Urothelium cell line (cell line): Measurements from ENCODE around the gene CEMIP.
"Not testable (repeated sequence)": the region's sequence is repeated elsewhere in the genome, so short reads cannot be mapped to it uniquely, and the experiment has no call there.

Experiments
- DNase-seq: peaks from one replicate; pipeline ENCODE4 v3.0.0; 2011; ENCODE audit warnings: low spot score, mixed read lengths
- FAIRE-seq: peaks from 2 replicates; lab custom pipeline; 2011; peaks lifted over from hg19 to GRCh38; lab: Jason Lieb, UNC

CEMIP gene

DNA sequence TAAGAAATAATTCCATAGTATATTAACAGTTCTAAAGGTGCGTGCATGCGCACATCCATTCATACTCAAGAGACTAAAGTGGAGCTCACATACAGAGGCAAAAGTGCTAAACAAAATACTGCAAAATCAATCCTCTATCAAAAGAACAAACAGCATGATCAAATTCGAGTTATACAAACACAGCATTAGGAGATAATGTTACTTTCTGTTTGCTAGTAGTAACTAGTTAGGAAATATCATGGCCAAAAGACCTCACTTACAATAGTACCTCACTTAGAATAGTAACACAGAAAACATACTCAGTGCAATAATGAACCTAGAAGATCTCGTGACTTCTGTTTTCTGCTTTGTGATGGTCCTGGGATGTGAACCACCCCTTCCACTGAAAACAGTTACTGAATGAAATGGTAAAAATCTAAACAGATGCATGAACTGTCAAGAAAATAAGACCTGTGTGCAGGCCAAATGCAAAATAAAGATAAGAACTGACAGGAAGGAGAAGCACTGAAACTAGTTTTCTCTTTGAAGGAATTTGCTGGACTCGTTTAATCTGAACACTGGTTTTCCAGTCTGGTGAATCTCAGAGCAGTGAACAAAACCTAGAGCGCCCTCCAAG lies 20.9 kb upstream of the CEMIP start:
- DNase-seq (no peak), FAIRE-seq (no peak)

DNA sequence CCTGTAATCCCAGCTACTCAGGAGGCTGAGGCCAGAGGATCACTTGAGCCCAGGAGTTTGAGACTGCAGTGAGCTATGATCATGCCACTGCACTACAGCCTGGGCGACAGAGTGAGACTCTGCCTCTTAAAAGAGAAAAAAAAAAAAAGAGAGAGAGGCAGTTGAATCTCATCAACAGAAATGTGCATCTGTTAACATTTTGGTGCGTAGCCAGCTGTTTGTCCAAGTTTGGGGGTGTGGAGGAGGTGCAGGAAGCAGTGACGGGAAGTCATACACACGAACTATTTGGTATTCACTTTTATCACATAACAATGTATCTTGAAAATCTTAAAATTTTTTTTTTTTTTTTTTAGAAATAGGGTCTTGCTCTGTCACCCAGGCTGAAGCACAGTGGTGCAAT lies 18.2 kb upstream of the CEMIP start:
- no peak for FAIRE-seq
- DNase-seq, result no peak

DNA sequence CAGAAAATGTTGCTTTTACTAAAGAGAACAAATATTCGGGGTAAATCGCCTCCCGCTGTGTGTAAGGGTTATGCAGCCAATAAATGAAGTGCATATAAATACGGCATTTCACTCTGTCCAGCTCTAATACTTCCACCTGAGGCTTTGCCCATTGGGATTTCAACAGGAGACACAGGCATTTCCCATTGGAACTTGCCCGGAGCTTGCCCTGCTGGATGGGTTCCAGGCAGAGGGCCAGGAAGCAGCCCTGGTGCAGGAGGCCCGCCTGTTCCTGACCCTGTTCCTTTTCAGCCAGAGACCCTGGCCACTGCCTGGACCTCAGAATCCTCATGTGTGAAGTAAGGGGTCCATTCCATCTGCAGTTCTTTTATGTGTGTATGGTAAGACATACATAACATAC lies 17.4 kb upstream of the CEMIP start:
- no peak for DNase-seq
- no peak for FAIRE-seq

DNA sequence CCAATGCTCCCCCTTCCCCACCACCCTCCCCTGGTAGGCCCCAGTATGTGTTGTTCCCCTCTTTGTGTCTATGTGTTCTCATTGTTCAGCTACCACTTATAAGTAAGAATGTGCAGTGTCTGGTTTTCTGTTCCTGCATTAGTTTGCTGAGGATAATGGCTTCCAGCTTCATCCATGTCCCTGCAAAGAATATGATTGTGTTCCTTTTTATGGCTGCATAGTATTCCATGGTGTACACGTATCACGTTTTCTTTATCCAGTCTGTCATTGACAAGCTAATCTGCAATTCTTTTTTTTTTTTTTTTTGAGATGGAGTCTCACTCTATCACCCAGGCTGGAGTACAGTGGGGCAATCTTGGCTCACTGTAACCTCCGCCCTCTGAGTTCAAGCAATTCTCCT lies 15.9 kb upstream of the CEMIP start:
- FAIRE-seq, DNase-seq: not testable (repeated sequence)

DNA sequence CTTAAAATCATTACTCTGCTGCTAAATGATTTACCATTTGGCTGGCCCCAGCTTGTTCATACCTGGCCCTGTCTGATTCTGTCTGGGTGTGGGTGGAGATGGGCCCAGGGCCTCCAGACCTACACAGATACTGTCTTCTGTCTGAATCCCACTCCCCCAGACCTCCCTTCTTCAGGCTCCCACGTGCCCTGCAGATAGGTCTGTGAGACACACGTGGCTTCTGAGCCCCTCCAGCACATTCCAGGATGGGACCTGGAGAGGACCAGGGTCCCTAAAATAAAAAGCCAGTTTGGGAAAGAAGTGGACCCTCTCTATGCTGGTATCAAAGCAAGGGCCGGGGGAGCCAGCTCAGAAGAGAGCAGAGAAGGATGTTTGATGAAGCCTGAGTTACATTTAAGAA lies 14.6 kb upstream of the CEMIP start:
- FAIRE-seq, result no peak
- DNase-seq, result no peak

DNA sequence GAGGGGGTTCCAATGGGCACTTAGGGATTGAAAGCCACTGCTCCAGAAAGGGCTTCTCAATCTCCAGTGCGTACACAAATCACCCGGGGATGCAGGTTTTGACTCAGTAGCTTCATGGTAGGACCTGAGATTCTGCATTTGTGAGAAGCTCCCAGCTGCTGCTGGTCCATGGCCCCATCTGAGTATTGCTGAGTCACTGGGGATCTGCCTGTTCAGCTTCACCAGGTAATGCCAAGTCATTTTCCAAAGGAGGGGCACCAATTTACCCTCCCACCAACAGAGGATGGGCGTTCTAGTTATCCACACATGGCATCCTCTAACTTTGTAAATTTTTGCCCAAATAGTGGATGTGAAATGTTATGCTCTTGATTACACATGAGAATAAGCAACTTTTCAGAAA lies 12.9 kb upstream of the CEMIP start:
- DNase-seq (no peak), FAIRE-seq (no peak)

DNA sequence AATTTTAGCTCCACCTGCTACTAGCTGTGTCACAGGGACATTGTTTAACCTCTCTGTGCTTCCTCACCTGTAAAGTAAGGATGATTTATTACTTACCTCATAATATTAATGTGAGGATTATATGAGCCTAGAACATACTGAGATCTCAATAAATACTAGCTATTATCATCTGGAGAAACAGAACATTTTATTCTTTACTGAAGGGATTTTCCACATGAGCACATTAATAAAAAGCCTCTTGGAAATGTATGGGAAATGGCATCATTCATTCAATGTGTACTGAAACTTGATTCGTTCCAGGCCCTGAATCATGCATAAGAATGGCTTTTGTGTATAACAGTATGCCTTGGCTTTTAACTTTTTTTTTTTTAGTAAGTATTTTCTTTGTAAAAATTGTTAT lies 11.0 kb upstream of the CEMIP start:
- no peak for DNase-seq
- FAIRE-seq, result no peak

DNA sequence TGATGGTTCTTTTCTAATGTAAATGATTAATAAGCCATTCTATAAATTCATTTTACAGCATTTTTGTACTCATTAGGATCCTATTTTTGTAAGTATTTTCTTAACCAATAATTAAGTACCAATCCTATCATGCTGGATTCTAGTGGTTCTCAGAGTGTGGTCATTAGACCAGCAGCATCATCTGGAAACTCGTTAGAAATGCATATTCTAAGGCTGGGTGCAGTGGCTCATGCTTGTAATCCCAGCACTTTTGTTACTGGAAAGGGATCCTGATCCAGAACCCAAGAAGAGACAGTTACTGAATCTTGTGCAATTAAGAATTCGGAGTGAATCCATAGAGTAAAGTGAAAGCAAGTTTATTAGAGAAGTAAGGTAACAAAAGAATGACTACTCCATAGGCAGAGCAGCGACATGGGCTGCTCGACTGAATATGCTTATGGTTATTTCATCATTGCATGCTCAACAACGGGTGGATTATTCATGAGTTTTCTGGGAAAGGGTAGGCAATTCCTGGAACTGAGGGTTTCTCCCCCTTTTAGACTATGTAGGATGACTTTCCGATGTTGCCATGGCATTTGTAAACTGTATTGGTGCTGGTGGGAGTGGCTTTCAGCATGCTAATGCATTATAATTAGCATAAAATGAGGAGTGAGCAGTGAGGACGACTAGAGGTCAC lies 9.9 kb upstream of the CEMIP start:
- DNase-seq (no peak), FAIRE-seq (no peak)

DNA sequence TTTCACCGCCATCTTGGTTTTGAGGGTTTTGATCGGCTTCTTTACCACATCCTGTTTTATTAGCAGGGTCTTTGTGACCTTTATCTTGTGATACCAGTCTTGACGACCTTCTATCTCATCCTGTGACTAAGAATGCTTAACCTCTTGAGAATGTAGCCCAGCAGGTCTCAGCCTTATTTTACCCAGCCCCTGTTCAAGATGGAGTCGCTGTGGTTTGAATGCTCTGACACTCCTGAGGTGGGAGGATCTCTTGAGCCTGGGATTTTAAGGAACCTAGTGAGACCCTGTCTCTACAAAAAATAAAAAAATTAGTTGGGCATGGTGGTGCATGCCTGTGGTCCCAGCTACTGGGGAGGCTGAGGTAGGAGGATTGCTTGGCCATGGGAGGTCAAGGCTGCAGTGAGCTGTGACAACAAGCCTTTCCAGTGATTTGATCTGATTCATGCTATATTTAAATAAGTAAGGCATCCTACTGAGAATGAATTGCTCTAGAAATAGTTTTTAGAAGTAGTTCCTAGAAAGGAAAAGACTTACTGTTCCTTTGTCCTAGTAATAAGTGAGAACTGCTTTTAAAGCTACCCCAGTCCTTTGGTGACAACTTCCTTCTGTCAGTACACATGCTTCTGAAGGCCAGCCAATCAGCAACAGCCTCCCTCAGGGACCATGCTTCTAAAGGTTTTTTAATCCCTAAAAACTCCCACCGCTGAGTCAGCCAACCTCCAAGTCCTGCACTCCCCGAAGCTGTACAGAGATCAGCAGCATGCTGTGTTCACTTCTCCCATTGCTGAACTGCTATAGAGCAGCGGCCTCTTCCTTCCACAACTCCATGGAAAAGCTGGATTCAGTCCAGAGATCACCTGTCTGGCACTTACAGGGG lies 9.1 kb upstream of the CEMIP start:
- no peak for FAIRE-seq

DNA sequence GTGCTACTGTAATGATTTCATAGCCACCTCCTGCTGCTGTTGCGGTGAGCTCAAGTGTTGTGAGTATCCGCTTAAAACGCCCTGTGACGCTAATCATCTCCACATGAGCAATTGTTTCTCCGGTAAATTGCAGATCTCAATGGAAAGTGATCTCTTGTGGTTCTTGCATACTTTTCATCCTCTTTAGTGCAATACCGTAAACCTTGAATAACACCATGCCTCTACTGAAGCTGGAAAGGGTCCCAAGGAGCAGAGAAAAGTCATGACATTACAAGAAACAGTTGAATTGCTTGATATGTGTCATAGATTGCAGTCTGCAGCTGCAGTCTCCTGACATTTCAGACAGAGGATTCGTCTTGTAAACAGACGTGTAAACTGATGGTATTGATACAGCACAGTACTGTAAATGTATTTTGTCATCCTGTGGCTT lies 6.0 kb upstream of the CEMIP start:
- no peak for FAIRE-seq
- no peak for DNase-seq

More for the DNA sequence above, 9.1 kb upstream of the CEMIP start:
- DNase-seq, result no peak

DNA sequence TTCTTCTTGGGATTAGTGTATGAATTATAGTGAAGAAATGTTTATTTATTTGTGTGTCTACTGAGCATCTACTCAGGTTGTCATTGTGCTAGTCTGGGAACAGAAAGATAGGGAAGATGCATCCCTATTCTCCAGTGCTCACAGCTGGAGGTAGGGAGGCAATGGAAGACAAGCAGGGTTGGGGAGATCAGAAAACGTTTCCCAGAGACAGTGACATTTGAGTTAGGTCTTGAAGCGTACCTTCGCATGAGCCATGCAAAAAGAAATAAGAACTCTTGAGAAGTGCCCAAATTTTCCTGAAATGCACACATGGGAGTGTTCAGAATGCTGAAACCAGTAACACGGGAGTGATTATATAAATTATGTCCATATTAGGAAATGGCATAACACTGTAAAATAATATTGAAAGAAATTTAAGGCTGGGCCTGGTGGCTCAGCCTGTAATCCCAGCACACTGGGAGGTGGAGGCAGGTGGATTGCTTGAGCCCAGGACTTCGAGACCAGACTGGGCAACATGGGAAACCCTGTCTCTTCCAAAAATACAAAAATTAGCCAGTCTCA lies 5.3 kb upstream of the CEMIP start:
- FAIRE-seq, result no peak
- no peak for DNase-seq

DNA sequence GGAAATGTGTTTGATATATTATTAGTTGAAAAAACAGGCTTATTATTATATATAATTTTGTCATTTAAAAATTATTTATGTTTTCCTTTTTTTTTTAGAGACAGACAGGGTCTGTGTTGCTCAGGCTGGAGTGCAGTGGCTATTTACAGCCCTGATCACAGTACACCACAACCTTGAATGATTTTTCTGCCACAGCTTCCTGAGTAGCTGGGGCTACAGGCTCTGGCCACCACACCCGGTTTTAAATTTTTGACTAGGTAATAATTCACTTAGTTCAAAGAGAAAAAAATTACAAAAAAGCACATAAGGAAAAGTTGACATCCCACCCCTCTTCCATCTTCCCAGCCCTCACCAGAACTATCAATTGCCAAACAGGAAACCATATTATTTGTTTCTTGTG lies 4.7 kb upstream of the CEMIP start:
- no peak for FAIRE-seq
- no peak for DNase-seq

DNA sequence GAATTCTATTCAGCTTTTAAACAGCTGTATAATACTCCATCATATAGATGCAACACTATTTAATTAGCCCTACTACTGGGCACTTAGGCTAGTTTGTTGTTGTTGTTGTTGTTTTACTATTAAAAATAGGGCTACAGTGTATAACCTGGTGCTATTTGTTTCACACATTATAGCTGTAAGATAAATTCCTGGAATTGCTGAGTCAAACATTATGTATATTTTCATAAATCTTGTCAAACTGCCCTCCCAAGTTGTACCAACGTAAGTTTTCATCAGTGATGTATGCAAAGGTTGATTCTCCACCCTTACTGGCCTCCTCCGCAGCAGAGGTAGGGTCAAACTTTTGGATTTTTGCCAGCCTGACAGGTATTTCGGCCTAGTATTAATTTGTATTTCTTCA lies 3.8 kb upstream of the CEMIP start:
- FAIRE-seq, result no peak

DNA sequence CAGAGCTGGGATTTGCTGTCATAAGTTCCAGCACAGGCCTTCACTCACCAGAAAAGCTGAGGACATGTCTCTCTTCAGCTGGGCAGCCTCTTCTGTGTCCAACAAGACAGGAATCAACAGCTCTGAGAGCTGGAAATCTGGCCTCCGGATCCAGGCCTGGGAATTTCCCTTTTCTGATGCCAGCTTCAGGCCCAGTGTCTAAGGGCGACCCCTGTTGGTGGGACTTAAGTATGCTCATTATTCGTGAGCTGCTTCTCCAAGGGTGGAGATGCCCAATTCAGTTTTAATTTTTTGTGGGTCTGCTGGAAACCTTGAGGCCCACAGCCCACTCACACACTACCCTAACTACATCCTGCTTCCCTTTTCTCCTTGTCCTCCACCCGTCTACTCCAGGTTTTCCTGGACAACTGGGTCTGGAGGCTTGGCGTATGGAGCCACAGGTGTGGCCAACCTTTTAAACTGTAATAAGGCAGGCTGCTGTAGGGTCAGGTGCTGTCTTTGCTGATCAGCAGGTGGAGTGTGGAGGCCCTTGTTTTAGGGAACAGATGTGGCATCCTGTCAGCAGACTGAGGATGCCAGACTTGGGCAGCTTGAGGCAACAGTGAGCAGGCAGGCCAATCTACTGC lies 2.6 kb upstream of the CEMIP start:
- FAIRE-seq (peak; percentile 44), DNase-seq (peak; percentile 76)

More for the DNA sequence above, 3.8 kb upstream of the CEMIP start:
- DNase-seq, result no peak

DNA sequence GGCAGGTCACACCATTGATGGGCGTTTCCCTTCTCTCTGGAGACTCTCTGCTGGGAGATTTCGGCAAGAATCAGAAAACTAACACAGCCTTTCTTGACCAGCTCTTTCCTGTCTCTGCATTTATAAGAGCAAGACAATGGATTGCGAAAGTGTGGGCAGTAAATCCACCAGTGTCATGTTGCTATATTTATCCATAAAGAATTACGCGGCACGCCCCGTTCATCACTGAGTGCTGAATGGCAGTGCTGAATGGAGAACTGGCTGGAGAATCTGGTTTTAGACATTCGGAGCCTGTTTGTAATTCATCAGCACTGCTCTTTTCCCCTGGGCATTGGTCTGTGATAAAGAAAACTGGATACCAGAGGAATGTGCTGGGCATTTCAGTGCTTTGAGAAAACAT lies 2.0 kb upstream of the CEMIP start:
- no peak for FAIRE-seq
- no peak for DNase-seq

DNA sequence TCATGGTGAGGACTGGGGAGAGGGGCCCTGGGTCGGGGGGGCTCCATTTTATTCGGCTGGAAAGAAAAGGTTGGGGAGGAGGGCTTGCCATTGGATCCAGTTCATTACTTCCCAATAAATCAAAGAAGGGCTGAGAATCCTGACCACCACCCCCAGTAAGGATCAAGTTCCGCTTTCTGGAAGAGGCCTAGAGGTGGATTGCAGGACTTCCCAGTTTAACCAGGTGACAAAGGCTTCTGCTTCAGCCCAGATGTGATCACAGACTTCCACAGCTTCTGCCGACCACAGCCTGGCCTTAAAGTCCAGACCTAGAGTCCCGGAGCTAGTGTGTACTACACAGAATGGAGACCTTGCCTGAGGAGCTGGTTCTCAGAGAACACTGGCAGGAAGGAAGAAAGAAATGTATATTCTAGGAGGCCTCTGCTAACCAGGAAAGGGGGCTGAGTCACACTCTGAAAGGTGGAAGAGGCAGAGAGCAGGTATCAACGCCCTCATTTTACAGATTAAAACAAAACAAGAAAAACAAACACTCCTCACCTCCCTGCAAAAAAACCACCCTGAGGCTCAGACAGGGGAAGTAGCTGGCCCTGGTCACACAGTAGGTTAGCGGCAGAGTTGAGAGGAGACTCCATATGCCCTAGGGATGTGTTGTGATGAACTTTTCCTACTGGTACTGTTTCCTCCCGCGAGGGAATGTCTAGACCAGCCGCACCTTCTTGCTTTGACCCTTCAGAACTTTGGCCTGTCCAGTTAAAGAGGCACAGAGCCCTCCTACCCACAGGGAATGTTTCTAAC lies 1.1 kb upstream of the CEMIP start:
- FAIRE-seq, result no peak
- DNase-seq, result no peak

DNA sequence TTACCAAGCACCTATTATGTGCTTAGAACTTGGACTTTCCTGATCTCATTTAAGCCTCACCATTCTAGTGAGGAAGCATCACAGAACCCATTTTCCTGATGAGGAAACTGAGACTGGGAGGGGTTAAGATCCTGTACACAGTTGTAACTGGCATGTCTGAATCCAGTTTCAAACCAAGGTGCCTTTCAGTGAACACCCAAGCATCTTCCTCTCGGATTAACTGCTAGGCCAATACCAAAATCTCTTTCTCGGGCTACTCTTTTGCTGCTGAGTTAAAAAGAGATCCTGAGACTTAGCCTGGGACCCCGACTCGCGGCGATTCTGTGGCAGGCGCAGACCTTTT lies 578 bp upstream of the CEMIP start:
- FAIRE-seq (no peak), DNase-seq (no peak)

DNA sequence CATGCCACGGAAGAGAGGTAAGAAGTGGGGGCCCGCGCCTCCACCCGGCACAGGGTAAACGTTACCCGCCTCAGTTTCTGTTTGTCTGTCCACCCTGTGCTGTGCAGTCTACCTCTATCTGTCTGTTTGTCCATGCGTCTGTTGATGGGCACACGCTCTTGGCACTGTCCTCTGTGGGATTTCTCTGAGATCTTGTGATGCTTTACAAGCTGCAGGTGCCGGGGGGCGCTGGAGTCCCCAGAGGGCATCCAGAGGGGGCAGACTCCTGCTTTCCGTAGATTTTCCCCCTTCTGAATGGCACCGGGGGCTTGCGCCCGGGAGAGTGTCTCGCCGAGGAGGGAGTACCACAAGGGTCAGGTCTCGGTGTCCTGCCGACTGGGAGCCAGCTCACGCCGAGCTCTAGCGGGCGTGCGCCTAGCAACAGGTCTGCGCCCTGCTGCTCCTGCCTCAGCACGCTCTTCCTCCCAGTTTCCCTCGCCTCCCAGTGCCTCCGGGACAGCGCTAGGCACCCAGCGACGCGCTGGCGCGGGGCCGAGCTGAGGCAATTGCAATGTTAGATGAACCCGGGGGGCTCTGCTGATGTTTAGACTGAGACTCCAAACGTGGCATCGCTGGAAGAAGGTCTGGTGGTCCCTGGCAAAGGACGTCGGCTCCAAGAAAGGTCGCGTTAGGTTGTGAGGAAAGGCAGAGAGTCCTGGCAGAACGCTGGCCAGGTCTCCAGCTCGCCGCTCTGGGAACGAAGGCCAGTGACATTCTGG lies 667 bp downstream of the CEMIP start:
- FAIRE-seq, result no peak
- peak; percentile 56 for DNase-seq

DNA sequence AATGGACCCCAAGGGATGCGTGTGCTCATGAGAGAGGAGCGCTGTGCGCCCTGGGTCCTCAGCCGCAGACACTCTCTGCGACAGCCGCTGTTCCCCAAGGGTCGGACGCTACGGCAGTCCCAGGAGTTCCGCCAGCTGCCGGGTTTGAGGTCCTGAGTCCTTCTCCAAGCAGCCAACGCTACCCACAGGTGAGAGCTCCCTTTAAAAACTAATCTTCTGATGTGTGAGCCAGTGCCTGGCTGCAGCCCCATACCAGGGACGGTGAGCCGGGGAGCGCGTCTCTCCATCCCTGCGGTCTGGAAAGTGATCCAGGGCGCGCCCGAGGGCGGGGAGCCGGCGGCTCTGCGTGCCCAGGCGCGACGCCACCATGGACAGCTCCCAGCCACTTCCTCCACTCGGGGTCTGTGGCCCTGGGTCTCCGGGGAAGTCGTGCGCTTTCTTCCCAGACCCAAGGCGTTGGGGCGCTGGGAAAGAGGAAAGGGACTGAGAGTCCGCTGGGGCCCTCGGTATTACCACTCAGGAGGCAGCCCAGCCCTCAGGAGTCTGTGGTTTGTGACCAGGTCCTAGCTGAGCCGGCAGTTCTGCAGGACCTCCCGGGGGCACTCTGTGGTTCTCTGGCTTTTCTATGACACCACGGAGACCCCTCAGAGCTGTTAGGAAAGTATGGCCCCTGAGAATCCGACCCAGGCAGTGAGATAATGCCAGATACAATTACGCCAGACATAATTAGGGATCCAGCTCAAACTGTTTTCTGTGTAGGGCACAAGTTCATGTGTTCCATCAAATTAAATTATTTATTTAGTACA lies 1.4 kb downstream of the CEMIP start:
- no peak for FAIRE-seq
- DNase-seq, result peak; percentile 86
